IPS-NIHi7 (cell line): ENCODE measurements around the gene PHLDB1.
"Not testable (repeated sequence)": the region's sequence is repeated elsewhere in the genome, so short reads cannot be mapped to it uniquely, and the experiment has no call there.

Experiments used
- DNase-seq: peaks from one replicate; pipeline ENCODE4 v3.0.0; 2012; ENCODE audit warnings: mixed read lengths; ENCODE audit errors: extremely low spot score

The PHLDB1 gene

GRCh38 chr11:118684187-118684586, 76.8 kb downstream of the PHLDB1 start:
- no peak for DNase-seq

GRCh38 chr11:118687906-118688305, 80.5 kb downstream of the PHLDB1 start:
- DNase-seq = no peak

GRCh38 chr11:118688339-118688738, 80.9 kb downstream of the PHLDB1 start:
- DNase-seq = not testable (repeated sequence)

GRCh38 chr11:118688851-118689502, 81.6 kb downstream of the PHLDB1 start:
- DNase-seq = no peak

- DNase-seq = no peak
Observed at GRCh38 chr11:118689503-118689851, 82.1 kb downstream of the PHLDB1 start.

- DNase-seq = peak; percentile 96
Observed at GRCh38 chr11:118689852-118690552, 82.6 kb downstream of the PHLDB1 start.

GRCh38 chr11:118690553-118691304, 83.3 kb downstream of the PHLDB1 start:
- no peak for DNase-seq

- DNase-seq = no peak
Observed at GRCh38 chr11:118691926-118692830, 84.8 kb downstream of the PHLDB1 start.

GRCh38 chr11:118694185-118694584, 86.8 kb downstream of the PHLDB1 start:
- no peak for DNase-seq

- no peak for DNase-seq
Observed at GRCh38 chr11:118694771-118695170, 87.4 kb downstream of the PHLDB1 start.

- no peak for DNase-seq
Observed at GRCh38 chr11:118696673-118697226, 89.3 kb downstream of the PHLDB1 start.

GRCh38 chr11:118697346-118697745, 89.9 kb downstream of the PHLDB1 start:
- DNase-seq = no peak

- no peak for DNase-seq
Observed at GRCh38 chr11:118699506-118700220, 92.2 kb downstream of the PHLDB1 start.

- DNase-seq = no peak
Observed at GRCh38 chr11:118703563-118704106, 96.2 kb downstream of the PHLDB1 start.

- no peak for DNase-seq
Observed at GRCh38 chr11:118705111-118705741, 97.8 kb downstream of the PHLDB1 start.

GRCh38 chr11:118705791-118706545, 98.6 kb downstream of the PHLDB1 start:
- no peak for DNase-seq

- no peak for DNase-seq
Observed at GRCh38 chr11:118706546-118706825, 99.1 kb downstream of the PHLDB1 start.
